Stimulated activated CD8-positive, alpha-beta memory T cell treated with anti-CD3 and anti-CD28 coated beads, Interleukin-4, amount 100 ng/mL, for 48 hours (primary cell): ENCODE measurements around the gene TVP23B.
"Not testable (repeated sequence)": the region's sequence is repeated elsewhere in the genome, so short reads cannot be mapped to it uniquely, and the experiment has no call there.

Experiments used
- DNase-seq: peaks from one replicate; pipeline ENCODE4 v3.0.0-alpha.2; 2020

Gene TVP23B

DNA sequence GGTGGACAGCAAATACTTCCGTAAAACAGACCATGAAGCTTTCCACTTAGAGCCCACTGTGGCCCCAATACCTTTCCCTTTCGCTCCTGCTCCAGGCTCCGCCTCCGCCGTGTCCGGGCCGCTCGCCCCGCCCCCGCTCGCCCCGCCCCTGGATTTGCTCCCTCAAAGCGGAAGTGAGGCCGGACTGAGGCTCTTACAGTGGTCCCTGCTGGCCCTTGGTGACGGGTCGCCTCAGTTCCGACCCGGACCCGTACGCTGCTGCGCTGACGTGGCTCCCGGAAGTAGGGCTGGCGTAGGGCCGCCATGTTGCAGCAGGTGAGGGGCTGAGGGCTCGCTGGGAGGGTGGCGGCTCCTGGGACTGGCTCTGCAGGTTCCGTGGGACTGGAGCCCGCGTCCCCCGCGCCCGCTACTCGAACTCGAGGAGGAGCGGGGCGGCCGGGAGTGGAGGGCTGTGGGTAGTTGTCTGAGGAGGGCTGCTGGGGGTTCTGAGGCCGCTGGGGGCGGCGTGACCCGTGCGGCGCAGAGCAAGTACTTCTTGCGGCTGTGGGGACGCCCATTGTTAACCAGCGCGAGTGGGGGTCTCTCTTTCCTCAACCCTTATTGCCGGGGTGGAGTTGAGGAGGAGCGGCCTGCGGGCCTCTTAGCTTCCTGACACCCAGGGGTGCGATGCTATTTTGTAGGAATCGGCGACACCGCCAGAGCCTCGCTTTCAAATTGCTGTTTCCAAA is at the start of gene TVP23B:
Gene TVP23B, plus strand, starts transcription at position 193 of the 728 bp plus-strand sequence. Its CDS starts 111 bp downstream, at position 304.
- peak; percentile 98 for DNase-seq

DNA sequence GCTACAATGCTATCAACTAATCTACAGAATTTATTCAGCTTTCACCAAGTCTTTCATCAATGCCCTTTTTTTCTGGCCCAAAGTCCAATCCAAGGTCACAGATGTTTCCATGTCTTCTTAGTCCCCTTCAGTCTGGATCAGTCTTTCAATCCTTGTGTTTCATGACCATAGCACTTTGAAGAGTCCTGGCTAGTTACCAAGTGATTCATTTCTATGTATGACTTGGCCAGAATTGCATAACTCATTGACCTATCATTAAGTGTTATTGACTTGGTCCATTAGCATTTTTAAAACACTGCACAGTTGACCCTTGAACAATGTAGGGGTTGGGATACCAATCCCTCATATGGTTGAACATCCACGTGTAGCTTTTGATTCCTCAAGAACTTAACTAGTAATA is 48.5 kb upstream of the TVP23B start:
- DNase-seq = not testable (repeated sequence)

DNA sequence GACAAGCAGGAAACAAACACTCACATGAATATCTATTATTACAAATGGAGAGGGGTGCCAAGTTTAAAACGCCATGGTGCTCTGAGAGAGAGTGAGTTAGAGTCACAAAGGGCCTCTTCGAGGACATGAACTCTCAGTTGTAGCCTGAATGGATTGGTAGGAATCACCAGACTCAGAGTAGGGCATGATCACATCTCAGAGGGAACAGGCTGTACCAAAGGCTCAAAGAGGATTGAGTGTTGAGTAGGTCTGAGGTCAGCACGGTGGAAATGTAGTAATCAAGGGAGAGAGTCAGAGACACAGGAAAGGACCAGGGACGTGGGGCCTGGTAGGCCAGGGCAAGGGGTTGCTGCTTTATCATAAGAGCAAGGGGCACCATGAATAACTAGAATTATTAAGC is 47.6 kb upstream of the TVP23B start:
- not testable (repeated sequence) for DNase-seq

DNA sequence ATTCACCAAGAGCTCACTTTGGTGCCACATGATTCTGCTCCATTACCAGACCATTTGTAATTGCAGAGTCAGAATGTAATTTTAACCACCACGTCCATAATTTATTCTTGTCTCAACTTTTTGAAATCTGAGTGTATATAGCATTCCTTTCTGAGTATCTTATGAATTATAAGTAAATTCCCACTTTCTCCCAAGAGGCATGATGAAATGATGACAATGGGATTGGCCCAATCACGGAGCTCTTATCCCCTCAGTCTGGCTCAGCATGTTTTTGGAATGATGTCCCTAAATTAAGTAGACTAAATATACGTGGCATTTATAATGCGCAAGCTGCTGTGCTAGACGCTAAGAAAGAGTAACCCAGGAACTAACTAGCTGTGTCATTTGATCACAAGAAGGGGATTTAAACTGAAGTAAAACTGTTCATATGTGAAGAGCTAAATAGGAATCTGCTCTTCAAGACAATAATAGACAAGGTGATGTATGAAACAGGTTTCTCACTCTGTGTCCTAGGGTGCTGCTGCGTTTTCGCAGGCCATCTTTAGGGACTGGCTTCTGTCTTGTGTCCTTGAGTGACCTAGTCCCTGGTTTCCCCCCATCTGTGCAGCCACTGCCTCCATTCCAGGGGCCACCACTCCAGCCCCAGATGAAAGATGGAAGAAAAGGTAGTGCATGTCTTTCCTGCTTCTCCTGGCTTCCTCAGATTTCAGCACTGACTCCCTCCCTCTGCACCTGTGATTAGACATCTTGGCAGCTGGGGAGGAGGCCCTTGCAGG is 41.2 kb upstream of the TVP23B start:
- DNase-seq = not testable (repeated sequence)

DNA sequence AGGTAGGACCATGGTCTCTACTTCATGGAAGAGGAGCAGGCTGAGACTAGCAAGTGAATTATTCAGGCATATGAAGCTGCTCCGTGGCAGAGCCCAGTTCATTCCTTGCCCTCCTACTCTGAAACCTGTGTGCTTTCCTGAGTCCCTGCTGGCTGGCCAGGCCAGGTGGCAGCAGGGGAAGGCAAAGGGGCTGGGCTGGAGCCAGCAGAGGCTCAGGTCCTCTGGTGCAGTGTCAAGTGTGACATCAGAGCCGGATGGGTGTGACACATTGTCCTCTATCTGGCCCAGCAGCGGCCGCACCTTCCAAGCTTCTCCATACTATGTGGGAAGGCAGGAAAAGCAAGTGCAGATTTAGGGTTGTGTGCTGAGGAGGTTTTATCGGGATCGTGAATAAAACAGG is 39.8 kb upstream of the TVP23B start:
- DNase-seq = not testable (repeated sequence)

DNA sequence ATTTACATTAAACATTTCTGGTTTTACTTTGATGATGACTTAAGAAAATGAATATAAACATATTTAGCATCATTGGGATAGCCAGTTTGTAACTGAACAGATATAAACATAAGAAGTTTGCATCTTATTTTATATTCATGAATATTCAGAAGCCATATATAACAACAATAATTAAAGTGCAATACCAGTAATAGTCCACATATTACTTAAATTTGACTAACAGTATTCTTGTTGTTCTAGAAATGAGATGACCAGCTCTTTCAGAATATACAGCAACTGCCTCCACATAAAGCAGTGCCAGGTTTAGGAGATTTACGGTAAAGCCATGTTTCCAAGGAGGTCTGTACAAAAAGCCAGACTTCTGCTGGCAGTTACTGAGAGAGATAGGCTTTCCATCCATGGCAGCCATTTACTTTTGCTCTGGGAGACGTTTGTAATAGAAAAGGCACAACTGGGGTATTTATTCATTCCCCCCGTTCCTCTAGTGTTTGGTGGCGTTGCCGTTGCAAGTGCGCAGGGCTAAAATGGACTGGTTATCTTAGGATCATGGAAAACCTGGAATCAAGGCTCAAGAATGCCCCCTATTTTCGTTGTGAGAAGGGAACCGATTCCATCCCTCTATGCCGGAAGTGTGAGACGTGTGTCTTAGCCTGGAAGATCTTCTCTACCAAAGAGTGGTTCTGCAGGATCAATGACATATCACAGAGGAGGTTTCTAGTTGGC is 37.1 kb upstream of the TVP23B start, which contains the start of gene FBXW10:
Gene FBXW10, plus strand, starts transcription at position 356 of the 723 bp plus-strand sequence. Its CDS starts 191 bp downstream, at position 547.
- not testable (repeated sequence) for DNase-seq

DNA sequence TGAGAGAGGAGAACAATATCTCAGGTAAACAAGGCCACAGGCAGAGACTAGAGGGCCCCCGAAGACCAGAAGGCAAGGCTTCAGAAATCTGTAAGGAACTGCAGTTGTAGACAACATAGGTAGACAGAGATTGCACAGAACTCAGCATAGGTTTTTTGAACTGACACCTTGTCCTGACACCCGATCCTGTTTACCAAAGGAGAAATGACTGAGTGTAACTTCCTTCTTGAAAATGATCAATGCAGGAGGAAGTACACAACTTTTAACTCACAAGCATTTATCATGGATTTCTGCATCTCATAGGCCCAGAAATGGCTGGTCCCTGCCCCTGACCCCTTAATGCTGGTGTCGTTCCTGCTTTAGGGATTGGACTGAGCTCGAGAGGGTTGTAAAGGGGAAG is 36.3 kb upstream of the TVP23B start:
- DNase-seq = not testable (repeated sequence)

DNA sequence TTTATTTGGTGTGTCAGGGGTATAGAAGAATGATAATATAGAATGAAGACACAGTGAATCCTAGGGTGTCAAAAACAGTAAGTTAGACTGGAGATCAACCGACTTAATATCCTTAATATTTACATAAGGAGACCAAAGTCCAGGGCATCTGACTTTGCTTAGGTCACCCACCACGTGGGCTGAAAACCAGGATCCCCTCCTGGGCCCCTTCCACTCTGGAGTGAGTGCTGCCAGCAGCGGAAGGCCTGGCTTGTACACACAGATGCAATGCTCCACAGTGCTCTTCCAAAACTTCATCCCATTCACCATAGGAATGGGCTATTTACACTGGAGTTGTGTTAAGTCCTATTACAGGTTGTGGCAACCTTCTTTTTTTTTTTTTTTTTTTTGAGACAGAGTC is 34.4 kb upstream of the TVP23B start:
- not testable (repeated sequence) for DNase-seq

DNA sequence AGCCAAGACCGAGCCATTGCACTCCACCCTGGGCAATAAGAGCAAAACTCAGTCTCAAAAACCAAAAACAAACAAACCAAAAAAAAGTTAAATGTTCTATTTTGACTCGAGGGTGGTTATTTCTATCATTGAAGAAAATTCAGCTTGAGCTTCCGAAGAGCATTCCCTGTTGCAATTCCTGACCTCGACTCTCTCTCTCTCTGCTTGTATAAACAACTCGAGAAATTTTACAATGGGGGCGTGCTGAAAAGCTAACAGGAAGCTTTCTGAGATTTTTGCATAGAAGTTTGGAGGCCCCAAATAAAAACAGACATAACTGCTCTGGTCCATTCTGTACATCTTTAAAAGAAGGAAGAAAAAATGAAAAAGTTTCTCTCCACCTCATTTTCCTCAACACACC is 33.5 kb upstream of the TVP23B start:
- not testable (repeated sequence) for DNase-seq

DNA sequence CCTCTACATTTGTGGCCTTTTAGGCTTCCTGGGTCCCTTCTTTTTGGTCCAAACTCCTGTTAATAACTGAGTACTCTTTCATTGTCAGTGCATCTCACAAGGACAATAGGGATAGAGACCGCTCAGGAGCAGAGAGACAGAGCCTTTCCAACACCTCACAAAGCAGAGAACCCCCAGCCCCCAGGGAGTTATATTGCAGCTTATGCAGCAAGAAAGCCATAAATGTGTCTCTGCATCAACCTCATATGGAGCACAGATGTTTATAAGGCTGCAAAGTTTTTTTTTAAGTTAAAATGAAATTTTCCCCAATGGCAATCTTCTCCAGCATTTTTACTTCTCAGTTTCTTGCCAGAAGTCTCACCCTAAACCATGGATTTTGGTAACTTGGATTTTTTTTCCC is 30.7 kb upstream of the TVP23B start:
- DNase-seq = not testable (repeated sequence)

DNA sequence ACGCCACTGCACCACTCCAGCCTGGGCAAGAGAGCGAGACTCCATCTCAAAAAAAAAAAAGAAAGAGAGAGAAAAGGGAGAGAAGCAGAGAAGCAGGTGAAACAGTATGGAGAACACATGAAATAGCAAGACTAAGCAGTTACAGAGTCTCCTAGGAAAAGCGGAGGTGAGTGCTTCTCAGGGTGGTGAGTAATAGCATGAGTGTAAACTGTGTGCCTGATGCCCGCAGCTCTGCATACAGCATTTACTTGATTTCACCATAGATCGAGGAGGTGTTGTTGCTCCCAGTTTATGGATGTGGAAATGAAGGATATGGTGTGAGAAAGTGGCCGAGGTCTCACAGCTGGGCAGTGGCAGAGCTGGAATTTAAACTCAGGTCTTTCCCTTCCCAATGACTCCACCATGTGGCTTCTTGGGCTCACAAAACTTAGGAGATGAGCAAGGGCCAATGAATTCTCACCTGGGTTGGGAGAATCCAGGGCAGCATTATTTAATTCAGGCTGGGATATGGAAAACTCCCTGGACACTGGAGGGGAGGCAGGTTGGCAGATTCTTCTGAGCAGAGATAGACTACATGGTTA is 27.1 kb upstream of the TVP23B start:
- DNase-seq = not testable (repeated sequence)

DNA sequence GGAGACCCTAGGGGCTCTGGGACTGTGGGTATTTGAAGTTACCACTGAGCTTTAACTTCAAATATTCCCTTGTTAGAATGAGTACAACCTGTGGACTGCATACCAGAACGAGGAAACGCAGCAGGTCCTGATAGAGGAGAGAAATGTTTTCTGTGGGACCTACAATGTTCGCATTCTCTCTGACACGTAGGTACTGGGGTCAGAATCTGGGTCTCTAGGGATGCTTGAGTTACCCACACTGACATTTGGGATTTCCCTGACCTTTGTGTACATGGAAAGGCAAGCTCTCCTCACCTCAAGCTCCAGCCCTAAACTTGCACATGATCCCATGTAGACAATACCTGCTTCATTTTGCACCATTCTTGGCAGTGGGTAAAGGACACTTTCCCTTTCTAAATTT is 25.0 kb upstream of the TVP23B start:
- DNase-seq = not testable (repeated sequence)

DNA sequence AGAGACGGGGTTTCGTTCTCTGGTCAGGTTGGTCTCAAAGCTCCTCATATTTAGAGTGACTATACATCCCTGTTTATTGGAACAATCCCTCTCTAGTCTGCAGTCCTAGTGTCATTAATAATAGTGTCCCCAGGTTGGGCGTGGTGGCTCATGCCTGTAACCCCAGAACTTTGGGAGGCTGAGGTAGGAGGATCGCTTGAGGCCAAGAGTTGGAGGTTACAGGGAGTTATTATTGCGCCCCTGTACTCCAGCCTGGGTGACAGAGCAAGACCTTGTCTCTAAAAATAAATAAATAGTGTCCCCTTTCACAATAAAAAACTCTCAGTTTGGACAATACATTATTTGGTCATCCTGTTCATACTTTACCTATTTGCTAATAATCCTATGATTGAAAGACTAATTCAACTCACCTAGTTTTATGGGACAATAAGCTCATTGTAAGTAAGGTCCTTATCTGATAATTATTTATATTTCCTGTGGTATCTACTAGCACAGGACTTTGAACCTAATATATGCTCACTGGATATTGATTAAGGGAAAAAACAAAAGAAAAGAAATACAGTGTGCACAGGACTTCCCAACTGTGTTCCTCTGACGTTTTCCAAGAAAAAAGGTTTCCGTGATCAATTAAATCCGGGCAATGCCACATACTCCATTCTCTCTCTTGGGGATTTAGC is 23.5 kb upstream of the TVP23B start:
- DNase-seq = not testable (repeated sequence)

DNA sequence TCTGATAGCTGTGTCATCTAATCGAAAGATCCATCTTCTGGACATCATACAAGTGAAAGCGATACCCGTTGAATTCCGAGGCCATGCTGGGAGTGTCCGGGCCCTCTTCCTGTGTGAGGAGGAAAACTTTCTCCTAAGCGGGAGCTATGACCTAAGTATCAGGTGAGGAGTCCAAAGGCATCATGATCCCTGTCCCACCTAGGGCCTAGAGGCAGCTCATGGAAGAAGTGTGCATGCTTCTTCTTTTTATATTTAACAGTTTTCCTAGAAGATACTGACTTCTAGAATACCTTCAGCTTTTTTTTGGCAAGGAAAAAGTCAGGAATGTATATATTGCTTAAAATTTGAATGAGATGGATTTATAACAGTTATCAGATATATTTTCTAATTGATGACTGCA is 22.6 kb upstream of the TVP23B start:
- DNase-seq = not testable (repeated sequence)

DNA sequence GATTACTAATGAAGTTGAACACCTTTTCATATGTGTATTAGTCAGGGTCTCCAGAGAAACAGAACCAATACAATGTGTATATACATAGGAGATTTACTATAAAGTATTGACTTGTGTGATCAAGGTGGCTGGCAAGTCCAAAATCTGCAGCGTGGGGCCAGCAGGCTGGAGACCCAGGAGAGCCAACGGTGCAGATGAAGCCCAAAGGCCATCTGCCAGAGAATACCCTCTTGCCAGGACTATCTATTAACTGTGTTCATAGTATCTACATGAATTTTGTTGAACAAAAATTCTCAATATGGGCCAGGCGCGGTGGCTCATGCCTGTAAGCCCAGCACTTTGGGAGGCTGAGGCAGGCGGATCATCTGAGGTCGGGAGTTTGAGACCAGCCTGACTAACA is 20.8 kb upstream of the TVP23B start:
- DNase-seq = not testable (repeated sequence)

DNA sequence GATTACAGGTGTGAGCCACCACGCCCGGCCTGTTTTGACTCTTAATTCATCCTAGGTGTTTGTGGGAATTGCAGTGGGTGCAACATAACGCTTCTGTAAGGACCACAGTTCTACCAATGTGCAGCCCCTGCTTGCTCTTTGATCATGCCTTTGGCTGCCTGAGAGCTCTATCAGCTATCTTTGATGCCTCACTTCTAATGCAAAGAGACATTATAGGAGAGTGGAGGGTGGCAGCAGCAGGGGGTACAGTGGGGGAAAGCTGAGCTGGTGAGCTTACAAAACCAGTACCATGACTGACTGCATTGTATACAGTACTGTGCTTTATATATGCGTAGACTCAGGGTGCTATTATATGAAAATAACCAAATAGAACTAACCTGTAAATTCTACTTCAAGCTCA is 10.4 kb upstream of the TVP23B start:
- DNase-seq = not testable (repeated sequence)

DNA sequence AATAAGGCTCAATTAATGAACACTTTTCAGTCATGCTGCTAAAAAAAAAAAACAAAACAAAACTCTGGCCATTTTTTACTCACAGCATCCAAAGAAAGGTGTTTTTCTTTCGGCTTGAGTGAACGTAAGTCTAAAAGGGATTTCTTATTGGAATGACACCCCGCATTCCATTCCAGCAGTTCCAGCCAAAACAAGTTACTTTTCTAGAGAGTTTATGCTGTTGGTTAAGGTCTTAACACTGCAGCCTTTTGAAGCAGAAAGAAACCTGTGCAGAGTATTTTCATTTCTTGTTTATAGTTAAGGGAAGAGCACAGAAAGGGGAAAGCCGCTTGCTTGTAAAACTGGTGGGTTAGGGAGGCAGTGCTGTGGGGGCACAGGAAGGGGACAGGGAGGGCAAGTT is 9.9 kb upstream of the TVP23B start:
- not testable (repeated sequence) for DNase-seq

DNA sequence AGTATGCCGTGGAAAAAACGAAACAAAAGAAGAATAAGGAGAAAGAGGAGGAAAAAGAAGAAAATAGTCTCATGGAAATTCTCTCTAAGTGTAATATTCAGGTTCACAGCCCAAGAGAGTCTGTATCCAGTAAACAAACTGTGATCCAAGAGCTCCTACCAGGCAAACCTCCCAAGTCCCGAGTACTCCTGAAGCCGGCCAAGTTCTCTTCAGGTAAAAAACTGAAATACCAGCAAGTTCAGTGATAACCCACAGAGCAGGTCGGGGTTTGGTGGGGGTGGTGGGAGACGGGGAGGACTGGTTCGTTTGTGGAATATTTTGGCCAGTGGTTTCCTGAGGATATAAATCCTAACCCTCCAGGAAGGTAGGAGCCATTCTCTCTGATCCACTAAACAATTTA is 8.5 kb upstream of the TVP23B start:
- DNase-seq = no peak

DNA sequence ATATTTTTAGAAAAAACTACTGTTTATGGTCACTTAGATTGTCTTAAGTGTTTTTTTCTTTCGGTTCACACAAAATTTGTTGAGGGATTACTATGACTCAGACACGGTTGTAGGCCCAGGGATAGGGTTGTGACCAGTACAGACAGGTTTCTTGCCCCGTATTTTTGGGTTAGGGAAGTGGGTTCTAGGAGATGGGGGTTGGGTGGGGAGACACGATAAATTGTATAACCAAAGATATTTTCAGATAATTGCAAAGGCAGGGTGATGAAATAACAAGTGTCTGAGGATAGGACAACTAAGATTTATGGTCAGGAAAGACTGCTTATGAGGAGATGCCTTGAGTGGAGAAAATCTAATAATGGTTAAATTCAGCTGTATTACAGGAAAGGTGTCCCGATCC is 822 bp downstream of the TVP23B start:
- DNase-seq = not testable (repeated sequence)

DNA sequence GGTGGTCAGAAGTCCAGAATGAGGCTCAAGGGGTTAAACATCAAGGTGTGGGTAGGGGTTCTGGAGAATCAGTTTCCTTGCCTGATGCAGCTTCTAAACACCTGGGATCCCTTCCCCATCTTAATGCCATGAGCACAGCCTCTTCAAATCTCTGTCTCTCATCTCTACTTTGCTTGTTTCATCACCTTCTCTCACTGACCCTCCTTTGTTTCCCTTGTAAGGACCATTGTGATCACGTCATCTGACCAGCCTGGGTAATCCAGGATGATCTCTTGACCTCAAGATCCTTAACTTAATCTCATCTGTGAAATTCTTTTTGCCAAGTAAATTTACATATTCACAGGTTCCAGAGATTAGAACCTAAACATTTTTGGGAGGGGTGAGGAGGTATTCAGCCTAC is 5.0 kb downstream of the TVP23B start:
- not testable (repeated sequence) for DNase-seq

DNA sequence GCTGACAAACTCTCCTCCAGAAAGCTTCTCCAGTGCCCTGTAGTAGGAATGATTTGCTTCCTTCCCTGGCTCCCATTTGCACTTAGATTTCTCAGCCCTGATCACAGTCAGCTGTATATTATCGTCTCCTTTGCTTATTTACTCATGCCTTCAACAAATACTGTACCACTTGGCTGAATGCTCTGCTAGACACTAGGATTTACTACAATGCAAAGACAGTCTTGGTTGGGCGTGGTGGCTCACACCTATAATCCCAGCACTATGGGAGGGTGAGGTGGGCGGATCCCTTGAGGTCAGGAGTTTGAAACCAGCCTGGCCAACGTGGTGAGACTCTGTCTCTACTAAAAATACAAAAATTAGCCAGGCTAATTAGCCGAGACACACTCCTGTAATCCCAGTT is 5.9 kb downstream of the TVP23B start:
- DNase-seq = not testable (repeated sequence)

DNA sequence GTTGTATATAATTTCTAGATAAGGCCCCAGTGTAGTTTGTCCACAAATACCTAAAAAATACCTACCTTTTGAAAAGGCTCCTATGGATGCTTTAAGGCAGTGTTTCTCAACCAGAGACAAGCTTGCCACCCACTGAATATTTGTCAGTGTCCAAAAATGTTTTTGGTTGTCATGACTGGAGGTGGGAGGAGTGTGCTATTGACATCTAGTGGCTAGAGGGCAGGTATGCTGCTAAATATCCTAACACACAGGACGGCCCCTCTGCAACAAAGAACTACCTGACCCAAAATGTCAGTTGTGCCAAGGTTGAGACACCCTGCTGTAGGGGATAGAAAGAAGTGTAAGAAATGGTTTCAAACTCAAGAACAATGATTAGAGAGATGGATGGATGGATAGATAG is 10.4 kb downstream of the TVP23B start:
- not testable (repeated sequence) for DNase-seq
